HEK293T (cell line): ENCODE measurements around the gene PCDHA1.

Experiments used
- FOXK2 ChIP-seq: fragments of 450-650 bp; IDR thresholded peaks from 2 replicates; pipeline ENCODE4 v1.6.1; 2016; ENCODE audit warnings: mild to moderate bottlenecking
- SP1 ChIP-seq: fragments of 450-650 bp; IDR thresholded peaks from 2 replicates; pipeline ENCODE4 v1.6.1; 2017

- TF ChIP-seq SP1 (no peak), FOXK2 (no peak)
These were observed 149.1 kb downstream of the PCDHA1 start for GRCh38 chr5:140934964-140935606.
